ENCODE data around the gene PMPCA.

DNA sequence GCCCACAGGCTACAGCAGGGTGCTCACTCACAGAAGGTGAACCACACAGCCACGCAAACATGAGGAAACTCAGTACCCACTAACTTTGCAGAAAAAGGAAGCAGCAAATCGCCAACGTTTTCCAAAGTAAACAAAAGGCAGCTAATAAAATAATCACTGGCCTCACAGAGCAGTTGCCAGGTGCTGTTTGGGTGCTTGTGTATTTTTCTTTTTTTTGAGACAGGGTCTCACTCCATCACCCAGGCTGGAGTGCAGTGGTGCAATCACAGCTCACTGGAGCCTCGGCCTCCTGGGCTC, 14.3 kb upstream of the PMPCA start:
- TF ChIP-seq POLR2A (IDR thresholded peaks at IDR 0.05) = no peak
- TF ChIP-seq, protein P1, sequence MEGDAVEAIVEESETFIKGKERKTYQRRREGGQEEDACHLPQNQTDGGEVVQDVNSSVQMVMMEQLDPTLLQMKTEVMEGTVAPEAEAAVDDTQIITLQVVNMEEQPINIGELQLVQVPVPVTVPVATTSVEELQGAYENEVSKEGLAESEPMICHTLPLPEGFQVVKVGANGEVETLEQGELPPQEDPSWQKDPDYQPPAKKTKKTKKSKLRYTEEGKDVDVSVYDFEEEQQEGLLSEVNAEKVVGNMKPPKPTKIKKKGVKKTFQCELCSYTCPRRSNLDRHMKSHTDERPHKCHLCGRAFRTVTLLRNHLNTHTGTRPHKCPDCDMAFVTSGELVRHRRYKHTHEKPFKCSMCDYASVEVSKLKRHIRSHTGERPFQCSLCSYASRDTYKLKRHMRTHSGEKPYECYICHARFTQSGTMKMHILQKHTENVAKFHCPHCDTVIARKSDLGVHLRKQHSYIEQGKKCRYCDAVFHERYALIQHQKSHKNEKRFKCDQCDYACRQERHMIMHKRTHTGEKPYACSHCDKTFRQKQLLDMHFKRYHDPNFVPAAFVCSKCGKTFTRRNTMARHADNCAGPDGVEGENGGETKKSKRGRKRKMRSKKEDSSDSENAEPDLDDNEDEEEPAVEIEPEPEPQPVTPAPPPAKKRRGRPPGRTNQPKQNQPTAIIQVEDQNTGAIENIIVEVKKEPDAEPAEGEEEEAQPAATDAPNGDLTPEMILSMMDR (IDR thresholded peaks at IDR 0.05) = no peak
